Suprapubic skin (tissue), 4 donors: ENCODE measurements around the gene ZAP70. TPM values are rescaled to one million over a fixed set of nuclear protein-coding genes. Genes with fewer than 3 reads are reported as not detected.

ENCODE experiments used
- DNase-seq, 2 donors: peaks; one replicate each; pipeline ENCODE4 v3.0.0-alpha.2; 2019; ENCODE audit warnings: low spot score in 2 of 2
- H3K27ac ChIP-seq: fragments of 200-600 bp; sonication (generic); one replicate; pipeline ENCODE4 v1.5.1; 2019
- H3K27me3 ChIP-seq: fragments of 200-600 bp; sonication (generic); one replicate; pipeline ENCODE4 v1.5.1; 2019
- H3K36me3 ChIP-seq: fragments of 200-600 bp; sonication (generic); one replicate; pipeline ENCODE4 v1.5.1; 2019
- H3K4me1 ChIP-seq: fragments of 200-600 bp; sonication (generic); one replicate; pipeline ENCODE4 v1.5.1; 2019
- H3K4me3 ChIP-seq: fragments of 200-600 bp; sonication (generic); one replicate; pipeline ENCODE4 v1.5.1; 2019; ENCODE audit warnings: mild to moderate bottlenecking
- H3K9me3 ChIP-seq: fragments of 200-600 bp; sonication (generic); one replicate; pipeline ENCODE4 v1.5.1; 2019
- EP300 ChIP-seq: sonication (generic); formaldehyde crosslinking; IDR thresholded peaks from one replicate; pipeline ENCODE4 v1.6.1; 2017; ENCODE audit warnings: antibody characterized with exemption
- POLR2A ChIP-seq, 2 donors: fragments of 450-650 bp; IDR thresholded peaks; one replicate each; pipeline ENCODE4 v1.6.1; 2017; ENCODE audit warnings: antibody characterized with exemption in 2 of 2, mild to moderate bottlenecking in 2 of 2, moderate library complexity in 2 of 2
- POLR2AphosphoS5 ChIP-seq, 3 donors: sonication (generic); formaldehyde crosslinking; IDR thresholded peaks; one replicate each; pipeline ENCODE4 v1.6.1; 2017; ENCODE audit warnings: antibody characterized with exemption in 3 of 3
- WGBS: methylation state at CpG from one replicate; pipeline ENCODE4 v1.1.5; 2018; 5-methylcytosine and 5-hydroxymethylcytosine counted together
- total RNA-seq, 4 donors: library from RNA; depleted of rRNA; stranded (reverse); fragments of >200 nt; gene quantifications; one replicate each; pipeline ENCODE4 v1.1.0, GENCODE V29; 2016
- TF ChIP-seq, protein P1 (sequence below), 2 donors: fragments of 200-600 bp in 1 of 2; fragments of 450-650 bp in 1 of 2; sonication (generic) in 1 of 2; IDR thresholded peaks; one replicate each; pipeline ENCODE4 v1.5.1; 2016 to 2019; ENCODE audit warnings: antibody characterized with exemption in 2 of 2, mild to moderate bottlenecking in 1 of 2, moderate library complexity in 1 of 2

The ZAP70 gene
- total RNA-seq, 4 donors from 2014 or later = 1.1 to 5.5 (median 2.2) TPM

- H3K27ac ChIP-seq = no peak overlapping the region
- TF ChIP-seq, protein P1, sequence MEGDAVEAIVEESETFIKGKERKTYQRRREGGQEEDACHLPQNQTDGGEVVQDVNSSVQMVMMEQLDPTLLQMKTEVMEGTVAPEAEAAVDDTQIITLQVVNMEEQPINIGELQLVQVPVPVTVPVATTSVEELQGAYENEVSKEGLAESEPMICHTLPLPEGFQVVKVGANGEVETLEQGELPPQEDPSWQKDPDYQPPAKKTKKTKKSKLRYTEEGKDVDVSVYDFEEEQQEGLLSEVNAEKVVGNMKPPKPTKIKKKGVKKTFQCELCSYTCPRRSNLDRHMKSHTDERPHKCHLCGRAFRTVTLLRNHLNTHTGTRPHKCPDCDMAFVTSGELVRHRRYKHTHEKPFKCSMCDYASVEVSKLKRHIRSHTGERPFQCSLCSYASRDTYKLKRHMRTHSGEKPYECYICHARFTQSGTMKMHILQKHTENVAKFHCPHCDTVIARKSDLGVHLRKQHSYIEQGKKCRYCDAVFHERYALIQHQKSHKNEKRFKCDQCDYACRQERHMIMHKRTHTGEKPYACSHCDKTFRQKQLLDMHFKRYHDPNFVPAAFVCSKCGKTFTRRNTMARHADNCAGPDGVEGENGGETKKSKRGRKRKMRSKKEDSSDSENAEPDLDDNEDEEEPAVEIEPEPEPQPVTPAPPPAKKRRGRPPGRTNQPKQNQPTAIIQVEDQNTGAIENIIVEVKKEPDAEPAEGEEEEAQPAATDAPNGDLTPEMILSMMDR (IDR thresholded peaks at IDR 0.05) = no peak
- TF ChIP-seq POLR2A (IDR thresholded peaks at IDR 0.05) (no peak), EP300 (no peak), POLR2AphosphoS5 (IDR thresholded peaks at IDR 0.05) (no peak)
- H3K4me3 ChIP-seq = no peak overlapping the region
- H3K4me1 ChIP-seq = peaks cover 8% of the 10 kb centered on the region
- DNase-seq = peak in 1 of 2 donors; percentile 72
- WGBS = 88% methylated on average over 11 of the region's 23 CpGs
- no peaks in the 10 kb centered on the region for H3K27me3 ChIP-seq
- H3K36me3 ChIP-seq = no peaks in the 10 kb centered on the region
- H3K9me3 ChIP-seq = no peaks in the 10 kb centered on the region
These were observed 25.9 kb downstream of the ZAP70 start for GRCh38 chr2:97739020-97739892.

GRCh38 chr2:97739893-97740245, 26.5 kb downstream of the ZAP70 start:
- H3K4me3 ChIP-seq = no peak overlapping the region
- WGBS = 56% methylated on average over 3 of the region's 5 CpGs
- H3K9me3 ChIP-seq = no peaks in the 10 kb centered on the region
- no peaks in the 10 kb centered on the region for H3K27me3 ChIP-seq
- H3K36me3 ChIP-seq = no peaks in the 10 kb centered on the region
- H3K4me1 ChIP-seq = peaks cover 8% of the 10 kb centered on the region
- TF ChIP-seq POLR2A (IDR thresholded peaks at IDR 0.05) (no peak), EP300 (no peak), POLR2AphosphoS5 (IDR thresholded peaks at IDR 0.05) (no peak)
- TF ChIP-seq, protein P1 (IDR thresholded peaks at IDR 0.05) = no peak
- H3K27ac ChIP-seq = no peak overlapping the region
- no peak for DNase-seq

DNA sequence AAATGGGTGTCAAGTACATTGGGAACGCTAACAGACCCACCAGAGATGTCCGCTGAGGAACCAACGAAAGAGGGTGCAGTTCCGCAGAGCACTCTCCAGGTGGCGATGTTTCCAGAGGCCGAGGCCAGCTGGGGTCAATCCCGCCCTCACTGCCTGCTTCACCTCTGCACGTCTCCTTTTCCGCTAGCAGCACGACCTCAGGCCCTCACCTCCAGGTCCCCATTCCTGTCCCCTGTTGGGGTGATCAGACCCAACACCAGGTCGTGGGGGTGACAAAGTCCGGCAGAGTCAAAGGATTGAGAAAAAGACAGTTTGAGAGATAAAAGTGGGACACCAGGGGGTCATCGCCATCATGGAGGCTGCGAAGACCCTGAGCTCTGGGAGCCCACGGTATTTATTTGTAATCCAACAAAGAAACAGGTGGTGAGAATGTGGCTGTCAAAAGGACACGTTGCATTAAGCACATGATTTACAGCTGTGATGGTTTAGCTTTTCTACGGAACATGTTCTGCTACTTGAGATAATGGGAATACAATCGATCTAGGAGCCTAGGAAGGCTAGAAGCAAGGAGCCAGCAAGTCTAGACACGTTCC, 27.3 kb downstream of the ZAP70 start:
- Histone ChIP-seq H3K27ac (no peak overlapping the region), H3K4me3 (no peak overlapping the region), H3K27me3 (no peaks in the 10 kb centered on the region), H3K9me3 (no peaks in the 10 kb centered on the region), H3K4me1 (peaks cover 8% of the 10 kb centered on the region), H3K36me3 (no peaks in the 10 kb centered on the region)
- WGBS = 38% methylated on average over 18 of the region's 19 CpGs
- DNase-seq = peak in 1 of 2 donors; percentile 78
- TF ChIP-seq POLR2AphosphoS5 (IDR thresholded peaks at IDR 0.05) = no peak
- TF ChIP-seq, protein P1 (IDR thresholded peaks at IDR 0.05) = peak; percentile 29 to 72

- peak in 1 of 2 donors; percentile 76 for DNase-seq
- TF ChIP-seq POLR2AphosphoS5 (IDR thresholded peaks at IDR 0.05) = no peak
- TF ChIP-seq POLR2A (IDR thresholded peaks at IDR 0.05) = no peak
- TF ChIP-seq, protein P1 (IDR thresholded peaks at IDR 0.05) = no peak
- TF ChIP-seq EP300 = no peak
- Histone ChIP-seq H3K9me3 (no peaks in the 10 kb centered on the region), H3K27me3 (no peaks in the 10 kb centered on the region), H3K36me3 (no peaks in the 10 kb centered on the region), H3K4me3 (no peak overlapping the region), H3K27ac (no peak overlapping the region), H3K4me1 (peaks cover 8% of the 10 kb centered on the region)
- 82% methylated on average over 16 of the region's 20 CpGs for WGBS
These were observed 27.9 kb downstream of the ZAP70 start for GRCh38 chr2:97741251-97741650.

DNA sequence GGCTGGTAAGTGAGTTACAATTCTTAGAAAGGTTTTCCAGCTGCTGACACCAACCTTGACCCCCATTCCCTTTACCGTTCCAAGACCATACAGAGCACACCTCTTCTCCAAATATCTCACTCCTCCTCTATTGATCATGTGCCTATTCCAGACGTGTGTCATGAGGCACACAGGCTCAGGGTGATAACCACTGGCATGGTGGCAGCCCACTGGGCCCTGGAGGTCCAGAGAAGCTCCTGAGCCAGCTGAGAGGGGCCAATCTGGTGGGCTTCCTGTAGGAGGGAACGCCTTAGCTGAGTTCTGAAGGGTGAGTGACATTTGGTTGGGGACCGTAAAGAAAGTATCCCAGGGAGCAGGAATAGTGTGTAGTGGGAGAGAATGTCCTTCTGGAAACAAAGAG, 28.3 kb downstream of the ZAP70 start:
- Histone ChIP-seq H3K4me1 (peaks cover 8% of the 10 kb centered on the region), H3K36me3 (no peaks in the 10 kb centered on the region), H3K27me3 (no peaks in the 10 kb centered on the region), H3K27ac (no peak overlapping the region), H3K9me3 (no peaks in the 10 kb centered on the region), H3K4me3 (no peak overlapping the region)
- peak in 1 of 2 donors; percentile 41 for DNase-seq
- TF ChIP-seq POLR2AphosphoS5 (IDR thresholded peaks at IDR 0.05) = no peak
- TF ChIP-seq POLR2A (IDR thresholded peaks at IDR 0.05) = no peak
- no peak for TF ChIP-seq EP300
- TF ChIP-seq, protein P1 (IDR thresholded peaks at IDR 0.05) = no peak
- WGBS = 82% methylated on average over 4 of the region's 4 CpGs
